ACC112 (cell line): ENCODE results near the gene MT1M.
A peak's percentile ranks its signal among the peaks of the same experiment; 100 is the strongest.
"Not testable (repeated sequence)": the region's sequence is repeated elsewhere in the genome, so short reads cannot be mapped to it uniquely, and the experiment has no call there.

Experiments used
- H2AFZ ChIP-seq: fragments of 200-600 bp; sonication (generic); one replicate; pipeline ENCODE4 v1.6.0; 2017; ENCODE audit warnings: antibody characterized with exemption, low read length; ENCODE audit not compliant: unreplicated experiment
- H3K27ac ChIP-seq: fragments of 200-600 bp; sonication (generic); 2 replicates; pipeline ENCODE4 v1.5.1; 2014; ENCODE audit warnings: low read depth, mild to moderate bottlenecking, antibody characterized with exemption, low read length, moderate library complexity
- H3K27me3 ChIP-seq: fragments of 200-600 bp; sonication (generic); 2 replicates; pipeline ENCODE4 v1.6.1; 2014; ENCODE audit warnings: mild to moderate bottlenecking, antibody characterized with exemption, low read length, moderate library complexity, mixed read lengths; ENCODE audit not compliant: insufficient read depth
- H3K36me3 ChIP-seq: fragments of 200-600 bp; sonication (generic); 2 replicates; pipeline ENCODE4 v1.6.1; 2016; ENCODE audit warnings: mild to moderate bottlenecking, antibody characterized with exemption, low read length, moderate library complexity, mixed read lengths; ENCODE audit not compliant: insufficient read depth
- H3K4me1 ChIP-seq: fragments of 200-600 bp; sonication (generic); one replicate; pipeline ENCODE4 v1.6.1; 2016; ENCODE audit warnings: low read length, mixed read lengths; ENCODE audit not compliant: insufficient read depth, unreplicated experiment, control insufficient read depth
- H3K4me3 ChIP-seq: fragments of 200-600 bp; sonication (generic); 2 replicates; pipeline ENCODE4 v1.5.1; 2014; ENCODE audit warnings: mild to moderate bottlenecking, low read depth, low read length
- H3K79me2 ChIP-seq: fragments of 200-600 bp; sonication (generic); one replicate; pipeline ENCODE4 v1.6.0; 2016; ENCODE audit warnings: low read length; ENCODE audit not compliant: control insufficient read depth, unreplicated experiment, insufficient read depth

The MT1M gene

GRCh38 chr16:56617212-56618085 is 15.0 kb upstream of the MT1M start:
- Histone ChIP-seq H3K4me3 (peak overlapping the region; percentile 80), H3K27me3 (no peaks in the 10 kb centered on the region), H3K79me2 (peaks cover 17% of the 10 kb centered on the region), H3K27ac (no peak overlapping the region), H3K4me1 (peaks cover 41% of the 10 kb centered on the region), H2AFZ (peak overlapping the region; percentile 87), H3K36me3 (no peaks in the 10 kb centered on the region)

GRCh38 chr16:56618138-56618537 is 14.3 kb upstream of the MT1M start:
- H3K27ac ChIP-seq: no peak overlapping the region
- no peaks in the 10 kb centered on the region for H3K27me3 ChIP-seq
- peaks cover 17% of the 10 kb centered on the region for H3K79me2 ChIP-seq
- peaks cover 35% of the 10 kb centered on the region for H3K4me1 ChIP-seq
- H3K36me3 ChIP-seq: no peaks in the 10 kb centered on the region
- H3K4me3 ChIP-seq: peak overlapping the region; percentile 80
- no peak overlapping the region for H2AFZ ChIP-seq

- H3K4me1 ChIP-seq: peaks cover 19% of the 10 kb centered on the region
- no peaks in the 10 kb centered on the region for H3K27me3 ChIP-seq
These were observed 12.0 kb upstream of the MT1M start for GRCh38 chr16:56620339-56620897.

GRCh38 chr16:56621665-56622445 is 10.6 kb upstream of the MT1M start:
- H3K27me3 ChIP-seq: not testable (repeated sequence)

More at GRCh38 chr16:56620339-56620897, 12.0 kb upstream of the MT1M start:
- Histone ChIP-seq H3K27ac (no peak overlapping the region), H3K4me3 (no peak overlapping the region), H2AFZ (no peak overlapping the region), H3K36me3 (no peaks in the 10 kb centered on the region), H3K79me2 (peaks cover 17% of the 10 kb centered on the region)

GRCh38 chr16:56623184-56623583 is 9.3 kb upstream of the MT1M start:
- peaks cover 15% of the 10 kb centered on the region for H3K4me1 ChIP-seq
- H3K27me3 ChIP-seq, H3K27ac ChIP-seq: not testable (repeated sequence)

More at GRCh38 chr16:56621665-56622445, 10.6 kb upstream of the MT1M start:
- Histone ChIP-seq H3K4me1 (peaks cover 19% of the 10 kb centered on the region), H3K79me2 (peaks cover 30% of the 10 kb centered on the region)
- not testable (repeated sequence) for H3K4me3 ChIP-seq, H3K27ac ChIP-seq, H2AFZ ChIP-seq, H3K36me3 ChIP-seq

GRCh38 chr16:56623637-56624036 is 8.8 kb upstream of the MT1M start:
- Histone ChIP-seq H3K79me2 (peaks cover 21% of the 10 kb centered on the region), H3K36me3 (no peaks in the 10 kb centered on the region), H3K27ac (no peak overlapping the region), H3K4me3 (no peak overlapping the region), H3K4me1 (peaks cover 10% of the 10 kb centered on the region), H3K27me3 (no peaks in the 10 kb centered on the region), H2AFZ (no peak overlapping the region)

More at GRCh38 chr16:56623184-56623583, 9.3 kb upstream of the MT1M start:
- not testable (repeated sequence) for H3K36me3 ChIP-seq, H3K4me3 ChIP-seq, H2AFZ ChIP-seq
- H3K79me2 ChIP-seq: peaks cover 24% of the 10 kb centered on the region

- peak within 1 kb of the TSS; percentile 84 for H2AFZ ChIP-seq
- peaks cover 21% of the 10 kb centered on the region for H3K79me2 ChIP-seq
- peak within 1 kb of the TSS; percentile 88 for H3K27ac ChIP-seq
- H3K27me3 ChIP-seq: no peaks in the 10 kb centered on the region
- peak within 1 kb of the TSS; percentile 96 for H3K4me3 ChIP-seq
- peaks cover 8% of the 10 kb centered on the region for H3K4me1 ChIP-seq
- H3K36me3 ChIP-seq: no peaks in the 10 kb centered on the region
These were observed 7.1 kb upstream of the MT1M start, which contains the start of gene MT1E for GRCh38 chr16:56625140-56625942. TSS of gene MT1E (plus strand) at chr16:56625781. CDS start at chr16:56625852, 71 bp downstream.

- H3K36me3 ChIP-seq: no peaks in the 10 kb centered on the region
- peak overlapping the region; percentile 96 for H3K4me3 ChIP-seq
- peaks cover 21% of the 10 kb centered on the region for H3K79me2 ChIP-seq
- peaks cover 8% of the 10 kb centered on the region for H3K4me1 ChIP-seq
- H2AFZ ChIP-seq: no peak overlapping the region
- no peaks in the 10 kb centered on the region for H3K27me3 ChIP-seq
- H3K27ac ChIP-seq: peak overlapping the region; percentile 88
These were observed 6.4 kb upstream of the MT1M start for GRCh38 chr16:56625943-56626654.

GRCh38 chr16:56626685-56627084 is 5.8 kb upstream of the MT1M start:
- H3K4me1 ChIP-seq: peaks cover 8% of the 10 kb centered on the region
- no peaks in the 10 kb centered on the region for H3K36me3 ChIP-seq
- no peaks in the 10 kb centered on the region for H3K27me3 ChIP-seq
- H3K27ac ChIP-seq: peak overlapping the region; percentile 88
- H3K4me3 ChIP-seq: peak overlapping the region; percentile 96
- H2AFZ ChIP-seq: no peak overlapping the region
- peaks cover 21% of the 10 kb centered on the region for H3K79me2 ChIP-seq
